ENCODE data around the gene POLK. TPM values are rescaled to one million over a fixed set of nuclear protein-coding genes. Genes with fewer than 3 reads are reported as not detected.

POLK gene
- total RNA-seq (2021), result 19.2 and 20.9 TPM in 2 replicates
- Bru-seq, nascent RNA, result percentile 73 among the genes with signal in this experiment
- percentile 77 among the genes with signal in this experiment for BruChase-seq, experiment 1, labeled RNA remaining after a 2-hour chase
- BruChase-seq, experiment 2, labeled RNA remaining after a 6-hour chase, result percentile 68 among the genes with signal in this experiment
- long read RNA-seq, full-length matches to known transcripts, result 4 of 6 reads
- long read RNA-seq, partial matches to known transcripts, result 1 of 6 reads
- long read RNA-seq, other reads (novel, unspliced or antisense), result 1 of 6 reads

DNA sequence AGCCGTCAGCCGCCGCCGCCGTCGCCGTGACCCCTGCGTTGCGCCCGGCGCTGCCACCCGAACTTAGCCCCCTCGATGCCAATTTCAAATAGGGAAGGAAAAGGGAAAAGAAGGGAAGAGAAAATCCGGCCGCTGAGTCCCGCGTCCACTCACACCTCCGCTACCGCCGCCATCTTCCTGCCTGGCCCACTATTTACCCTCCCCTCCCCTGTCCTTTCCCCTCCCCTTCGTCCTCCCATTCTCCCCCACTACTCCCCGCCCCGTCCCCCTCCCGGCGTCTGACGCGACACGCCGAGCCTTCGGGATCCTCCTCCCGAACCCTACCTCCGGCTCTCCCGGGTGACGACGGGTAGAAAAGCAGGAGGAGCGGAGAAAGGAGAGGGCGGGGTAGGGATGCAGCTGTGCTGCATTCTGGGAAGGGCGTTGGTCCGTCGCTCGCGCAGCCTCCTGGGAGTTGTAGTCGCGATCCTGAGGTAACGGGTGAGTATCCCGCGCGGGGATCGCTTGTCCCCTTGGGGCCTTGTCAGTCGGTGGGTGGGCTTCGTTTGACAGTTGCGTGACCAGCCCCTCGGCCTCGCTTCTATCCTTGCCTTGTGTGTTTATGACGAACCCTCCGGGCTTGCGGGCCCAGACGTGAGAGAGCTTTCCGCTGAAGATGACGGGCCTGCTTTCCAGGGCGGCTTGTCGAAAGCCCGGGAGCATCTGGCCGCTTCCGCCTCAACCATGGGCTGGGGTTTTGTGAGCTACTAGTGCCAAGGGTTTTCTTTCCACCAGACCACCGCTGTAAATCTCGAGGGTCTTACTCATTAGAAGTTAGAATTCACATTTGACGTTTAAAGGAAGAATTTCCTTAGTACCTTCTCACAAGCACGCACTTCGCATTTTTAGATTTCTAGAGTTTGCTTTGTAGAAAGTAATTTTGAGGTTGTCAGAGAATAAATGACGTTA, at the start of gene POLK, which contains the start of gene CERT1:
TSS of gene POLK (plus strand) at position 457 of the 948 bp plus-strand sequence.
TSS of gene CERT1 (minus strand) at position 195 of the 948 bp plus-strand sequence. CDS start 422 bp downstream, outside the sequence.
- Histone ChIP-seq H3K9me3 (ENCODE audit: insufficient read depth, low read depth) (no peaks in the 10 kb centered on the region), H3F3A (ENCODE audit: insufficient read depth, low read depth) (no peaks in the 10 kb centered on the region), H3K4me1 (replicated peaks; ENCODE audit: insufficient read depth) (peaks cover 22% of the 10 kb centered on the region), H2AFZ (peak within 1 kb of the TSS; percentile 97), H3K27ac (peak within 1 kb of the TSS; percentile 64), H3K79me2 (ENCODE audit: low read depth) (peaks cover 70% of the 10 kb centered on the region), H3K36me3 (ENCODE audit: low read depth) (no peaks in the 10 kb centered on the region), H3K4me3 (peak within 1 kb of the TSS; percentile 83), H3K9me2 (ENCODE audit: insufficient read depth) (no peaks in the 10 kb centered on the region), H3K27me3 (ENCODE audit: insufficient read depth, low read depth) (no peaks in the 10 kb centered on the region), H4K20me1 (ENCODE audit: insufficient read depth) (0 out of 2 replicates have a peak, but pooled peaks cover 2% of the 10 kb centered on the region), H3K4me2 (peak within 1 kb of the TSS; percentile 94)
- ChIA-PET CTCF (interaction anchor here (0.7 kb wide), 2 partner anchors 71 to 279 kb away, joined by 7 to 9 read pairs; no protein-coding TSS in a partner anchor), POLR2A (ENCODE audit: unreplicated experiment) (interaction anchor here (0.6 to 0.7 kb wide), 4 partner anchors 9 to 362 kb away, joined by 4 to 25 read pairs (median 6); no protein-coding TSS in a partner anchor)
- intact Hi-C loops (cut with micrococcal nuclease; ENCODE audit: unreplicated experiment), result loop anchor here (5.0 kb wide), 3 partner anchors 56 to 166 kb away; no protein-coding TSS in a partner anchor
- DNase-seq, result peak; percentile 93 to 96
- TF ChIP-seq EZH2 (IDR thresholded peaks at IDR 0.05; ENCODE audit: low read depth), result no peak
- TF ChIP-seq, protein P1, sequence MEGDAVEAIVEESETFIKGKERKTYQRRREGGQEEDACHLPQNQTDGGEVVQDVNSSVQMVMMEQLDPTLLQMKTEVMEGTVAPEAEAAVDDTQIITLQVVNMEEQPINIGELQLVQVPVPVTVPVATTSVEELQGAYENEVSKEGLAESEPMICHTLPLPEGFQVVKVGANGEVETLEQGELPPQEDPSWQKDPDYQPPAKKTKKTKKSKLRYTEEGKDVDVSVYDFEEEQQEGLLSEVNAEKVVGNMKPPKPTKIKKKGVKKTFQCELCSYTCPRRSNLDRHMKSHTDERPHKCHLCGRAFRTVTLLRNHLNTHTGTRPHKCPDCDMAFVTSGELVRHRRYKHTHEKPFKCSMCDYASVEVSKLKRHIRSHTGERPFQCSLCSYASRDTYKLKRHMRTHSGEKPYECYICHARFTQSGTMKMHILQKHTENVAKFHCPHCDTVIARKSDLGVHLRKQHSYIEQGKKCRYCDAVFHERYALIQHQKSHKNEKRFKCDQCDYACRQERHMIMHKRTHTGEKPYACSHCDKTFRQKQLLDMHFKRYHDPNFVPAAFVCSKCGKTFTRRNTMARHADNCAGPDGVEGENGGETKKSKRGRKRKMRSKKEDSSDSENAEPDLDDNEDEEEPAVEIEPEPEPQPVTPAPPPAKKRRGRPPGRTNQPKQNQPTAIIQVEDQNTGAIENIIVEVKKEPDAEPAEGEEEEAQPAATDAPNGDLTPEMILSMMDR (conservative IDR thresholded peaks at IDR 0.05), result no peak
- TSS peak; percentile 50 for BruUV-seq (replicated peaks)

- no peaks in the 10 kb centered on the region; the same call in 1 of the 2 replicates for H4K20me1 ChIP-seq (ENCODE audit: insufficient read depth)
- H3K27me3 ChIP-seq (ENCODE audit: insufficient read depth, low read depth), result no peaks in the 10 kb centered on the region
- intact Hi-C loops (cut with micrococcal nuclease; ENCODE audit: unreplicated experiment), result no loop called here
- peaks cover 3% of the 10 kb centered on the region; the same call in 1 of the 2 replicates for H3F3A ChIP-seq (ENCODE audit: insufficient read depth, low read depth)
- TF ChIP-seq EZH2 (IDR thresholded peaks at IDR 0.05; ENCODE audit: low read depth), result no peak
- TF ChIP-seq, protein P1 (conservative IDR thresholded peaks at IDR 0.05), result no peak
- no TSS peak for BruUV-seq (replicated peaks)
- peak overlapping the region; percentile 54 for H3K27ac ChIP-seq
- peaks cover 6% of the 10 kb centered on the region for H3K9me3 ChIP-seq (ENCODE audit: insufficient read depth, low read depth)
- POLR2A ChIA-PET (ENCODE audit: unreplicated experiment), result no interaction called here
- H3K9me2 ChIP-seq (ENCODE audit: insufficient read depth), result no peaks in the 10 kb centered on the region
- peak; percentile 35 to 60 for DNase-seq
- H3K36me3 ChIP-seq (ENCODE audit: low read depth), result peaks cover 4% of the 10 kb centered on the region; the same call in 1 of the 2 replicates
- H3K4me3 ChIP-seq, result no peak overlapping the region
- H3K4me1 ChIP-seq (replicated peaks; ENCODE audit: insufficient read depth), result peaks cover 18% of the 10 kb centered on the region
- CTCF ChIA-PET, result no interaction called here
- H2AFZ ChIP-seq, result no peak overlapping the region
- H3K79me2 ChIP-seq (ENCODE audit: low read depth), result 0 out of 2 replicates have a peak, but pooled peaks cover 4% of the 10 kb centered on the region
- H3K4me2 ChIP-seq, result 0 out of 2 replicates have a peak overlapping the region, but pooled peaks have one; percentile 3
Observed at GRCh38 chr5:75463726-75464125, 48.0 kb upstream of the POLK start.

- ChIA-PET CTCF (no interaction called here), POLR2A (ENCODE audit: unreplicated experiment) (no interaction called here)
- BruUV-seq (replicated peaks), result no TSS peak
- no peak overlapping the region for H3K4me3 ChIP-seq
- no peak for TF ChIP-seq EZH2 (IDR thresholded peaks at IDR 0.05; ENCODE audit: low read depth)
- TF ChIP-seq, protein P1 (conservative IDR thresholded peaks at IDR 0.05), result no peak
- no peak for DNase-seq
- peaks cover 11% of the 10 kb centered on the region; the same call in 1 of the 2 replicates for H3K9me3 ChIP-seq (ENCODE audit: insufficient read depth, low read depth)
- no peak overlapping the region for H3K4me2 ChIP-seq
- H3K4me1 ChIP-seq (replicated peaks; ENCODE audit: insufficient read depth), result peaks cover 18% of the 10 kb centered on the region
- intact Hi-C loops (cut with micrococcal nuclease; ENCODE audit: unreplicated experiment), result no loop called here
- no peaks in the 10 kb centered on the region for H4K20me1 ChIP-seq (ENCODE audit: insufficient read depth)
- H3K79me2 ChIP-seq (ENCODE audit: low read depth), result peaks cover 5% of the 10 kb centered on the region; the same call in 1 of the 2 replicates
- no peaks in the 10 kb centered on the region for H3K36me3 ChIP-seq (ENCODE audit: low read depth)
- no peak overlapping the region for H3K27ac ChIP-seq
- no peaks in the 10 kb centered on the region for H3F3A ChIP-seq (ENCODE audit: insufficient read depth, low read depth)
- no peaks in the 10 kb centered on the region for H3K9me2 ChIP-seq (ENCODE audit: insufficient read depth)
- H2AFZ ChIP-seq, result no peak overlapping the region
- no peaks in the 10 kb centered on the region for H3K27me3 ChIP-seq (ENCODE audit: insufficient read depth, low read depth)
Observed at GRCh38 chr5:75465480-75465879, 46.2 kb upstream of the POLK start.
